ENCODE results near the gene TTC17.
"Not testable (repeated sequence)": the region's sequence is repeated elsewhere in the genome, so short reads cannot be mapped to it uniquely, and the experiment has no call there.

TTC17 gene

DNA sequence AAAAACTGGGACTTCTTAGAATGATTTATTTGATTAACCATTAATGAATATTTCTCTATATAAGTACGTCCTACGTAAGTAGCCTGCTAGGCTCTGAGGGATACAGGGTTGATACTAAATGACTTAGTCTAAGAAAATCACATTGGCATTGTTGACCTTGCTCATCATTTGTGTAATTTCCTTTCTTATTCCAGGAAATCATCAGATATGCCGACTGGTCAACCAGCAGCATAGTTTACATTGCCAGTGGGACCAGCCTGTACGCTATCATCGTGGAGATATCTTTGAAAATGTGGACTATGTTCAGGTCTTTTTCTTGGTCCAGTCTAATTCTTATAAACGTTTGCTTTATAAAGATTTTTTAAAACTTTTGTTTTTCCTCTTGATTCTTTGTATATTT lies 42.5 kb downstream of the TTC17 start:
- DNase-seq (ENCODE audit: low read depth) = no peak
- H3K4me3 ChIP-seq (ENCODE audit: low read depth, low read length) = no peak overlapping the region
- TF ChIP-seq CTCF (IDR thresholded peaks at IDR 0.05; ENCODE audit: insufficient read depth, low read depth, low read length, missing control alignments) = no peak

- H3K4me3 ChIP-seq (ENCODE audit: low read depth, low read length); DNase-seq (ENCODE audit: low read depth): not testable (repeated sequence)
These were observed 43.1 kb downstream of the TTC17 start for GRCh38 chr11:43401811-43402210.

- TF ChIP-seq CTCF (IDR thresholded peaks at IDR 0.05; ENCODE audit: insufficient read depth, low read depth, low read length, missing control alignments) = no peak
- no peak overlapping the region for H3K4me3 ChIP-seq (ENCODE audit: low read depth, low read length)
These were observed 44.9 kb downstream of the TTC17 start for GRCh38 chr11:43403357-43404231.

GRCh38 chr11:43404406-43404805 lies 45.7 kb downstream of the TTC17 start:
- H3K4me3 ChIP-seq (ENCODE audit: low read depth, low read length) = no peak overlapping the region
- no peak for TF ChIP-seq CTCF (IDR thresholded peaks at IDR 0.05; ENCODE audit: insufficient read depth, low read depth, low read length, missing control alignments)
- DNase-seq (ENCODE audit: low read depth) = no peak

More at GRCh38 chr11:43403357-43404231, 44.9 kb downstream of the TTC17 start:
- no peak for DNase-seq (ENCODE audit: low read depth)

DNA sequence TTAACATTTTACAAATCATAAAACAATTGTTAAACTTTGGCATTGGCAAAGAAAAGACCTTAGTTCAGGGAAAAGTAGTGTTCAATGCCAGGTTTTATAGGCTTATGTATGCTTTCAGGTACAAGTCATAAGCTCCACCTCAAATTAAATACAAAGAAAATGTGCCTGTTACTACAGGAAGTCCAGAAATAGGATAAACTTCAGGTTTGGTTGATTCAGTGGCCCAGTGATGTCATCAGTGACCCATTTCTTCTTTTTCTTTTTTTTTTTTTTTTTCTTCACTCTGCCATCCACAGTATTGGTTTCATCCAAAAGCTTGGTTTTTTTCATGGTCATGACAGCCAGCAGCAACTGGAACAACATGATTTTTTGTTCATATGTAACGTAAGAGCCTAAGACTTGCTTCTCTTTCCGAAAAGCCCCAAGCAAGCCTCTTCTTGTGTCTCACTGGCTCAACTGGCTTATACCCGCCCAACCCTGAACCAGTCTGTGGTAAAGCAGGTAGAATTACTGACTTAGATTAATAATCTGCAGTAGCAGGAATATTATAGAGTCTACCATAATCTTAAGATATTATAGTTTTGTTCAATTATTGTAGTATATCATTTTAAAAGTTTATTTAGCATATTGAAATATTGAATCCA lies 46.2 kb downstream of the TTC17 start:
- no peak overlapping the region for H3K4me3 ChIP-seq (ENCODE audit: low read depth, low read length)
- TF ChIP-seq CTCF (IDR thresholded peaks at IDR 0.05; ENCODE audit: insufficient read depth, low read depth, low read length, missing control alignments) = no peak
- no peak for DNase-seq (ENCODE audit: low read depth)

- no peak overlapping the region for H3K4me3 ChIP-seq (ENCODE audit: low read depth, low read length)
- no peak for DNase-seq (ENCODE audit: low read depth)
- no peak for TF ChIP-seq CTCF (IDR thresholded peaks at IDR 0.05; ENCODE audit: insufficient read depth, low read depth, low read length, missing control alignments)
These were observed 49.6 kb downstream of the TTC17 start for GRCh38 chr11:43408277-43408676.

GRCh38 chr11:43410394-43410793 lies 51.7 kb downstream of the TTC17 start:
- TF ChIP-seq CTCF (IDR thresholded peaks at IDR 0.05; ENCODE audit: insufficient read depth, low read depth, low read length, missing control alignments) = no peak
- no peak overlapping the region for H3K4me3 ChIP-seq (ENCODE audit: low read depth, low read length)
- no peak for DNase-seq (ENCODE audit: low read depth)
